Islet of Langerhans (tissue), 1 donor: ENCODE results near the gene CCSER1.
"Not testable (repeated sequence)": the region's sequence is repeated elsewhere in the genome, so short reads cannot be mapped to it uniquely, and the experiment has no call there.

Experiments
- FAIRE-seq: peaks from one replicate; lab custom pipeline; 2011; peaks lifted over from hg19 to GRCh38; lab: Jason Lieb, UNC

CCSER1 gene

GRCh38 chr4:91422011-91422410 is 1294.8 kb downstream of the CCSER1 start:
- no peak for FAIRE-seq

GRCh38 chr4:91426725-91427124 is 1299.5 kb downstream of the CCSER1 start:
- FAIRE-seq: no peak

- no peak for FAIRE-seq
These were observed 1300.0 kb downstream of the CCSER1 start for GRCh38 chr4:91427171-91427570.

GRCh38 chr4:91434631-91435030 is 1307.4 kb downstream of the CCSER1 start:
- FAIRE-seq: no peak

- FAIRE-seq: no peak
These were observed 1309.4 kb downstream of the CCSER1 start for GRCh38 chr4:91436556-91436955.

GRCh38 chr4:91447168-91447567 is 1320.0 kb downstream of the CCSER1 start:
- no peak for FAIRE-seq

- FAIRE-seq: no peak
These were observed 1321.6 kb downstream of the CCSER1 start for GRCh38 chr4:91448668-91449330.

- no peak for FAIRE-seq
These were observed 1326.9 kb downstream of the CCSER1 start for GRCh38 chr4:91454111-91454510.

- not testable (repeated sequence) for FAIRE-seq
These were observed 1335.4 kb downstream of the CCSER1 start for GRCh38 chr4:91462566-91462965.

- no peak for FAIRE-seq
These were observed 1343.5 kb downstream of the CCSER1 start for GRCh38 chr4:91470671-91471070.

- no peak for FAIRE-seq
These were observed 1344.1 kb downstream of the CCSER1 start for GRCh38 chr4:91471280-91471679.

GRCh38 chr4:91472046-91472445 is 1344.9 kb downstream of the CCSER1 start:
- FAIRE-seq: no peak

GRCh38 chr4:91485415-91485814 is 1358.2 kb downstream of the CCSER1 start:
- no peak for FAIRE-seq

GRCh38 chr4:91488946-91489345 is 1361.8 kb downstream of the CCSER1 start:
- FAIRE-seq: peak; percentile 64

- no peak for FAIRE-seq
These were observed 1370.7 kb downstream of the CCSER1 start for GRCh38 chr4:91497892-91498291.

- no peak for FAIRE-seq
These were observed 1375.2 kb downstream of the CCSER1 start for GRCh38 chr4:91502365-91502764.

- no peak for FAIRE-seq
These were observed 1386.1 kb downstream of the CCSER1 start for GRCh38 chr4:91513326-91513725.

- FAIRE-seq: no peak
These were observed 1392.0 kb downstream of the CCSER1 start for GRCh38 chr4:91519155-91519554.

- FAIRE-seq: no peak
These were observed 1398.4 kb downstream of the CCSER1 start for GRCh38 chr4:91525621-91526020.

- no peak for FAIRE-seq
These were observed 1399.9 kb downstream of the CCSER1 start for GRCh38 chr4:91527056-91527455.

GRCh38 chr4:91567594-91567993 is 1440.4 kb downstream of the CCSER1 start:
- no peak for FAIRE-seq

- FAIRE-seq: no peak
These were observed 1450.7 kb downstream of the CCSER1 start for GRCh38 chr4:91577864-91578263.

GRCh38 chr4:91590260-91590659 is 1463.1 kb downstream of the CCSER1 start:
- FAIRE-seq: no peak

- FAIRE-seq: no peak
These were observed 1464.9 kb downstream of the CCSER1 start for GRCh38 chr4:91592125-91592524.

- FAIRE-seq: no peak
These were observed 1469.5 kb downstream of the CCSER1 start for GRCh38 chr4:91596718-91597117.
